ENCODE measurements around the gene CXorf58.

CXorf58 gene

GRCh38 chrX:23919706-23920320 is 12.0 kb downstream of the CXorf58 start:
- FAIRE-seq: no peak

DNA sequence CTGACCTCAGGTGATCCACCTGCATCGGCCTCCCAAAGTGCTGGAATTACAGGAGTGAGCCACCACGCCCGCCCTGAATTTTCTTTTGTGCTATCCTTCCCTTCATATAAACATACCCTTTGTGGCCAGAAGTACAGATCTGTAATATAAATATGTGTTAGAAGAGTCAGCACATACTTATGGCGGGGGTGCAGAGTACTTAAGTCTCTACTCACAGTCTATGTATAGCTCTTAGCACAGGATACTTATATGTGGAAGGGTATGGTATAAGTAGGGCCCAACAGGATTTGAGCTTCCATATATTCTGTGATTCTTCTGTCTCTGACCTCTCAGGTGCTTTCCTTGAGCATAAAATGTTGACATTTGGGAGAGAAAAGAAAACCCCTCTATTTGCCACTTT is 18.2 kb downstream of the CXorf58 start:
- TF ChIP-seq POLR2A (IDR thresholded peaks at IDR 0.05; ENCODE audit: low read depth, low read length): no peak
- no peak for TF ChIP-seq TAF1 (IDR thresholded peaks at IDR 0.05; ENCODE audit: low read depth, low read length)
- TF ChIP-seq SPI1 (IDR thresholded peaks at IDR 0.05; ENCODE audit: low read depth, low read length): no peak
- TF ChIP-seq PAX5 (IDR thresholded peaks at IDR 0.05; ENCODE audit: insufficient read depth, low read length, severe bottlenecking): no peak
- TF ChIP-seq POU2F2 (IDR thresholded peaks at IDR 0.05; ENCODE audit: low read depth, low read length): no peak
- no peak for TF ChIP-seq POLR2AphosphoS5 (IDR thresholded peaks at IDR 0.05; ENCODE audit: low read depth, low read length)
- FAIRE-seq (no peak), DNase-seq (ENCODE audit: insufficient read length, low spot score) (no peak)

More at GRCh38 chrX:23919706-23920320, 12.0 kb downstream of the CXorf58 start:
- TF ChIP-seq SPI1 (IDR thresholded peaks at IDR 0.05; ENCODE audit: low read depth, low read length): no peak
- no peak for TF ChIP-seq POLR2A (IDR thresholded peaks at IDR 0.05; ENCODE audit: low read depth, low read length)
- TF ChIP-seq POU2F2 (IDR thresholded peaks at IDR 0.05; ENCODE audit: low read depth, low read length): no peak
- TF ChIP-seq TAF1 (IDR thresholded peaks at IDR 0.05; ENCODE audit: low read depth, low read length): no peak
- TF ChIP-seq PAX5 (IDR thresholded peaks at IDR 0.05; ENCODE audit: insufficient read depth, low read length, severe bottlenecking): no peak
- no peak for TF ChIP-seq POLR2AphosphoS5 (IDR thresholded peaks at IDR 0.05; ENCODE audit: low read depth, low read length)
- DNase-seq (ENCODE audit: insufficient read length, low spot score): no peak

- FAIRE-seq (peak; percentile 59), DNase-seq (ENCODE audit: insufficient read length, low spot score) (no peak)
- TF ChIP-seq SPI1 (IDR thresholded peaks at IDR 0.05; ENCODE audit: low read depth, low read length): peak; percentile 31; the same call in 1 of the 2 replicates
- TF ChIP-seq POLR2AphosphoS5 (IDR thresholded peaks at IDR 0.05; ENCODE audit: low read depth, low read length): no peak
These were observed 23.2 kb downstream of the CXorf58 start for GRCh38 chrX:23930894-23931604.

DNA sequence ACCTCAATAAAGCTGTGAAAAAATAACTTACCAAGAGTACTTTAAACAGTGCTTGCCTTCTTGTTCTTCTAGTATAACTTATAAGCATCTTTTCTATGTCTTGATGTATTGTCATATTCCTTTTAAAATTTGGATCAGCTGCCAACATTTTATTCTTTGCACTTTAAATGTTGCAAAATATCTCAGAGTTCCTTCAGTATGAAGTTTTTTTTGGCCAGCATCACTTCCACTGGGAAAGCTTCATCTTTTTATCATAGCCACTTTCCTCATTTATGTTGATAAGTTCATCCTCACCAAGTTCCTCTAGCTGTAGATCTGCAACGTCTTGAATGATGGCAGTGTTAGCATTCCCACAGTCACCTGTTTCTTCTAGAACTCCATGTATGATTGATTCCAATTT is 24.2 kb downstream of the CXorf58 start:
- DNase-seq (ENCODE audit: insufficient read length, low spot score) (no peak), FAIRE-seq (no peak)
- no peak for TF ChIP-seq SPI1 (IDR thresholded peaks at IDR 0.05; ENCODE audit: low read depth, low read length)
- no peak for TF ChIP-seq TAF1 (IDR thresholded peaks at IDR 0.05; ENCODE audit: low read depth, low read length)

DNA sequence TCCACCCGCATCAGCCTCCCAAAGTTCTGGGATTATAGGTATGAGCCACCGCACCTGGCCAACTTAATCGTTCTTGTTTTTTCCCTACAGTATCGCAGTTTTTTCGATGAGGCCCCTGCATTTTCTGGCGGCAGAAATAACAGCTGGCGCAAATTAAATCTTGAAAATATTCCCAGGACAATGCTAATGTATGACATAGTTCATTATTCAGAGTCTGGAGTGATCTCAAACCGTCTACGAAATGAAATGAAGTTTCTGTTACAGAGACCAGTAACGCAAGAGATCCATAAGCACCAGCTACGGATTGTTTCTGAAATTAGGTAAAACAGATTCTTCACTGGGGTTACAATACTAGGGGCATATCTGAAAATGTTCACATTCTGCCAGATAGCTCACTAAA is 27.3 kb downstream of the CXorf58 start:
- FAIRE-seq (no peak), DNase-seq (ENCODE audit: insufficient read length, low spot score) (no peak)
- TF ChIP-seq POLR2AphosphoS5 (IDR thresholded peaks at IDR 0.05; ENCODE audit: low read depth, low read length) (no peak), POU2F2 (IDR thresholded peaks at IDR 0.05; ENCODE audit: low read depth, low read length) (no peak), PAX5 (IDR thresholded peaks at IDR 0.05; ENCODE audit: insufficient read depth, low read length, severe bottlenecking) (no peak), TAF1 (IDR thresholded peaks at IDR 0.05; ENCODE audit: low read depth, low read length) (no peak), POLR2A (IDR thresholded peaks at IDR 0.05; ENCODE audit: low read depth, low read length) (no peak), SPI1 (IDR thresholded peaks at IDR 0.05; ENCODE audit: low read depth, low read length) (no peak)

DNA sequence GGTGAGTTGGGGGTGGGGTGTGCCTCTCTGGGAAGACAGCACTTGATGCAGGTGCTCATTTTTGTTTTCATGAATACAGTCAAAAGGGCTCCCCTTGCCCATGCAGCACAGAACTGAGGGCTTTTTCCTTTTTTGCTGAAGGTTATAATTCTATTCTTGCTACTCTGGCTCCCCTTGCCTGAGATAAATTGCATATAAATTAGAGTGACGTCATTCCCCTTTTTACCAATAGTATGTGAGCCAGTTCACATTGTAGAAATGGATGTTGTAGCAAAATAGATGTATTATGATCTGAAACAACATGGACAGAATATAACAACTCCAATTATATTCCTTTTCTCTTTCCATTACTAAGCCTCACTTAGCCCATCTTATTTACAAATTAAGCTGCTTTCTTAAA is 28.4 kb downstream of the CXorf58 start:
- TF ChIP-seq POLR2AphosphoS5 (IDR thresholded peaks at IDR 0.05; ENCODE audit: low read depth, low read length): no peak
- no peak for TF ChIP-seq POLR2A (IDR thresholded peaks at IDR 0.05; ENCODE audit: low read depth, low read length)
- TF ChIP-seq SPI1 (IDR thresholded peaks at IDR 0.05; ENCODE audit: low read depth, low read length): no peak
- TF ChIP-seq TAF1 (IDR thresholded peaks at IDR 0.05; ENCODE audit: low read depth, low read length): no peak
- TF ChIP-seq POU2F2 (IDR thresholded peaks at IDR 0.05; ENCODE audit: low read depth, low read length): no peak
- TF ChIP-seq PAX5 (IDR thresholded peaks at IDR 0.05; ENCODE audit: insufficient read depth, low read length, severe bottlenecking): no peak
- DNase-seq (ENCODE audit: insufficient read length, low spot score) (no peak), FAIRE-seq (no peak)

GRCh38 chrX:23937100-23937499 is 29.3 kb downstream of the CXorf58 start:
- FAIRE-seq: no peak
- no peak for TF ChIP-seq TAF1 (IDR thresholded peaks at IDR 0.05; ENCODE audit: low read depth, low read length)
- no peak for TF ChIP-seq POLR2A (IDR thresholded peaks at IDR 0.05; ENCODE audit: low read depth, low read length)
- TF ChIP-seq SPI1 (IDR thresholded peaks at IDR 0.05; ENCODE audit: low read depth, low read length): no peak

GRCh38 chrX:23938690-23939089 is 30.9 kb downstream of the CXorf58 start:
- FAIRE-seq (no peak), DNase-seq (ENCODE audit: insufficient read length, low spot score) (no peak)

More at GRCh38 chrX:23937100-23937499, 29.3 kb downstream of the CXorf58 start:
- no peak for DNase-seq (ENCODE audit: insufficient read length, low spot score)

DNA sequence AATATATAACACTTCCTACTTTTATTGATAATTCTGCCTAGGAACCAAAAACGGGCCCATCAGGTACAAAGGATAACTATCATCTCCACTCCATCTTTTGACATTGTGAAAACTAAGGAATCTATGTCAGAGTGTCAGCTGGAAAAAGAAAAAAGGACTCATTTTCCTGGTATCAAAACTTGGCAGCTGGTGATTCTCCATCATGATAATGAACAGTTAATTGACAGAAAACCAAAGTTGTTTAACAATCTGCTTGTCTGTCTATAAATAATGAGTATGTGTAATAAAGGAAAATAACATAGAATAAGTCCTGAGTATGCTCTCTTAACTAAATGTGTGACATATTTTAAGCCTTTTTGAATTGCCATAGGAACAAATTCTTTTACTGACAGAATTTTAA is 31.4 kb downstream of the CXorf58 start:
- DNase-seq (ENCODE audit: insufficient read length, low spot score) (no peak), FAIRE-seq (no peak)
- TF ChIP-seq POU2F2 (IDR thresholded peaks at IDR 0.05; ENCODE audit: low read depth, low read length) (no peak), TAF1 (IDR thresholded peaks at IDR 0.05; ENCODE audit: low read depth, low read length) (no peak), SPI1 (IDR thresholded peaks at IDR 0.05; ENCODE audit: low read depth, low read length) (no peak), POLR2A (IDR thresholded peaks at IDR 0.05; ENCODE audit: low read depth, low read length) (no peak), POLR2AphosphoS5 (IDR thresholded peaks at IDR 0.05; ENCODE audit: low read depth, low read length) (no peak), PAX5 (IDR thresholded peaks at IDR 0.05; ENCODE audit: insufficient read depth, low read length, severe bottlenecking) (no peak)

More at GRCh38 chrX:23938690-23939089, 30.9 kb downstream of the CXorf58 start:
- no peak for TF ChIP-seq TAF1 (IDR thresholded peaks at IDR 0.05; ENCODE audit: low read depth, low read length)
- TF ChIP-seq PAX5 (IDR thresholded peaks at IDR 0.05; ENCODE audit: insufficient read depth, low read length, severe bottlenecking): no peak
- TF ChIP-seq POU2F2 (IDR thresholded peaks at IDR 0.05; ENCODE audit: low read depth, low read length): no peak
- no peak for TF ChIP-seq POLR2A (IDR thresholded peaks at IDR 0.05; ENCODE audit: low read depth, low read length)
- TF ChIP-seq SPI1 (IDR thresholded peaks at IDR 0.05; ENCODE audit: low read depth, low read length): no peak

DNA sequence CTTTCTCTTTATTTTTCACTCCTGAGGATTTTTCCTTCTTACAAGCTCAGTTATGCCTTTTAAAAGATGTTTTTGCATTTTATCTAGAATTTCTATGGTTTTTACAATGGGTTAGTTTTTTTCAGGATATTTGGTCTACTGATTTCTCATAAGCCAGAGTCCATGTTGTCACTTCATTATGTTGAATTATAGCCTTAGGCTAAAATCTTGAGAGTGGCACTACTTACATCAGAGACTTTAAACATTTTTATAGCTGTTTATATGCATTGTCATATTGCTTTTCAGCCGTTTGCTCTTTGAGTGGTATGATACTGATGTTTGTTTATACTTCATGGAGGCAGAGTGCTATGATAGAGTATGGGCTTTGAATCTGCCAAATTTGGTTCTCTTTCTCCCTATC is 36.4 kb downstream of the CXorf58 start:
- no peak for FAIRE-seq
- DNase-seq (ENCODE audit: insufficient read length, low spot score): no peak
- TF ChIP-seq POLR2AphosphoS5 (IDR thresholded peaks at IDR 0.05; ENCODE audit: low read depth, low read length): no peak
- TF ChIP-seq SPI1 (IDR thresholded peaks at IDR 0.05; ENCODE audit: low read depth, low read length): no peak
- TF ChIP-seq TAF1 (IDR thresholded peaks at IDR 0.05; ENCODE audit: low read depth, low read length): no peak
- no peak for TF ChIP-seq POU2F2 (IDR thresholded peaks at IDR 0.05; ENCODE audit: low read depth, low read length)
- TF ChIP-seq POLR2A (IDR thresholded peaks at IDR 0.05; ENCODE audit: low read depth, low read length): no peak
- TF ChIP-seq PAX5 (IDR thresholded peaks at IDR 0.05; ENCODE audit: insufficient read depth, low read length, severe bottlenecking): no peak
